CD4-positive, alpha-beta T cell treated with Interleukin-2 at 100 ng/mL for 4 hours (primary cell): ENCODE data around the gene WWOX.

Source experiments
- DNase-seq: peaks from one replicate; pipeline ENCODE4 v3.0.0-alpha.2; 2020; ENCODE audit warnings: low spot score

WWOX gene

DNA sequence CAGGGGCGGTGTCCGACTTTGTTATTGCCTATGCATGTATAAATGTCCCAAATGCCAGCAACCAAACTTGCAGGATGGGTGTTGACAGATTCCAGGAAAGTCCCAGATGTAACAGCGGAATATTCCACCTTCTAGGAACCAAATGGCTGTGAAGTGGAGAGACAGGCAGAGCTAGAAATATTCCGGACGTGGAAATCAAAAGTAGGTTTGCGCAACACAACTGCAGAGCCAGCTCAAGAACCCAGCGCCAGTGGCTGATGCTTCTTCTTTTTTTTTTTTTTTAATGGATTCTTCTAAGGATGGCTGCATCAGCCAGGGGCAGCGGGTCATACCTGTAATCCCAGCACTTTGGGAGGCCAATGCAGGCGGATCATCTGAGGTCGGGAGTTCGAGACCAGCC, 899.4 kb downstream of the WWOX start:
- DNase-seq = no peak

DNA sequence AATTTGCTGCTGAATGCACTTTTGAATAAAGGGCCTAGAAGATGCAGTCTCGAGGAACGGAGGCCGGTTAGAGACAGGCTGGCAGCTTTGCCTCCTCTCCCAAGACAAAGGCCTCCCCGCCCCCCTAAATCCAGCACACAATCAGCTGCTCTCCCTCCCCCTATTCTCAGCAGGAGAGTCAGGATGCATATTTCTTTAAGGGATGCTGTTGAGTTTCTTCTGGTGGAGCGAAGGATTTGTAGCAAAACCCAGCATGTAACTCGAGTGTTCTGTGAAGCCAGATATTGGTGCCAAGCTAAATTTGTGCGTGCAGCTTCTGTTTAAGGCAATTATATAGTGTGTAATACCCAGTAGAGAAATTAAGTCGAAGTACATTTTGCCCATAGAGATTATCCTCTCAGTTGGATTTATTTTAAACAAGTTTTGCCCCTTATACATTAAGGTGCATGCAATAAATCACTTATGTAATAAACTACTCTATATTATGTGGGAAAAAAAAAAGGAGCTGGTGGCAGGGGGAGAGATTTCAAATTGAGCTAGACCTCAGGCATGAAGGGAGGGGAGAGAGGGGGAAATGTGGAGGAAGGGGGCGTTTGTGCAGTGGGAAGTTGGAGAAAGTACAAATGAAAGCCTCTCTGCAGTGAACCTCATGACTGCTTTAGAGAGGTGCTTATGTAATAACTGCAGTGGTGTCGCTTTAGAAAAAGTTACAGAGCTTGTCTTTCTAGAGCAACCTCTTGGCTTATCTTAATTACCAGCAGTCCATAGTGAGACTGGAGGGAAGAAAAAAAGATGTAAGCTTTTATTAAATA, 901.9 kb downstream of the WWOX start:
- no peak for DNase-seq

DNA sequence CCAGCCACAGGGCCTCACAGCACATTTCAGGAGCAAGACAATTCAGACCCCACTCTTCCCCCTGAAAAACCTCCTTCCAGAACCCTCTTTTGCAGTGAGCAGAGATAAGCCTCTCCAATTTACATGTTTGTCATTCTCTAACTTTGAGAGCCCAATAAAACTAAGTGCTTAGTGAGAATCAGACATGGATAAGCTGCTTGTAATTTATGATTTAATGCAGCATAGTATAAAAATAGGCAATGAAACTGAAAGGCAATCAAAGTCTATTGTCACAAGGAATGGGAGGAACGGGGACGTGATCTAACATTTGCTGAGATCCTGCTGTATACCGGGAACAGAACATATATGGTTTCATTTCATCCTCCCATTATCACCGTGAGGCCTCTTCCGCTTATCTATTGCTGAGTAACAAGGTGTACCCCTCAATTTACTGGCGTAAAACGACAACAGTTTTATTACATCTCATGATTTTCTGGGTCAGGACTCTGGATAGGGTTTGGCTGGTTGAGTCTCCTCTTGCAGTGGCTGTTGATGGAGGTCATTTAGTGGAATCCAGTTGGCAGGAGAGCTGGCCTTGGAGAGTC, 903.7 kb downstream of the WWOX start:
- DNase-seq = no peak

DNA sequence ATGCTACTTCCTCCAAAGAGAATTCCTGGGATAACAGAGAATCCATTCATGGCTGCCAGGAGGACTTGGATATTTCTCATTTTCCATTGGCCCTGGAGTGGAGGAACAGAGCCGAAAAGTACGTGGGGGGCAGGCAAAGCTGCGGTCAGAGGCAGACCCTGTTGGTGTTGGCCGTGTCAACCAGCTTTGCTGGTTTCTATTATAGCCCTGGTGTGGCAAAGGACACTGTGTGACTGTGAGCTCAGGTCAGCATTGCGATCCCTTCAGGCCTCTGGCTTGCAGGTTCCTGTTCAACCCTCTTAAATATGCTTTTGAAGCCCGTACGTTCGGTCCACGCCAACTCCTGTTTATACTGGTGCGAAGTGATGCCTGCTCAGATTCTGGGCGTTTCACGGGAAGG, 904.9 kb downstream of the WWOX start:
- no peak for DNase-seq

DNA sequence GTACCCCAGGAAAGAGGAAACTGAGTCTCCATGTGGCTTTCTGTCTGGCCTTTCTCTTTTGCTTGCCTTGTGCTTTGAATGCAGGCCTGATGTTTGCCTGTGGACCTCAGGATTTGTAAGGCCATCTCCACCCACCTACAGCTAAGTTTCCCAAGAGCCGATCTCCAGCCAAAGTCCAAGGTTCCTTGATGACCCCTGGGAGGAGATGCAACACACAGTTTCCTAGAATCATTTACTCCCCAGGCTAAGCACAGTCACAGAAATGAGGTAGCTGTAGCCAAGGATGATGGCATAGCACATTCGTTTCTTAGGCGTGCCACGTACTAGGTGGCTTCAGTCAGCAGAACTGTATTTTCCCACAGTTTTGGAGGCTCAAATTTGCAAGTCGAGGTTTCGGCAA, 905.6 kb downstream of the WWOX start:
- DNase-seq = no peak

DNA sequence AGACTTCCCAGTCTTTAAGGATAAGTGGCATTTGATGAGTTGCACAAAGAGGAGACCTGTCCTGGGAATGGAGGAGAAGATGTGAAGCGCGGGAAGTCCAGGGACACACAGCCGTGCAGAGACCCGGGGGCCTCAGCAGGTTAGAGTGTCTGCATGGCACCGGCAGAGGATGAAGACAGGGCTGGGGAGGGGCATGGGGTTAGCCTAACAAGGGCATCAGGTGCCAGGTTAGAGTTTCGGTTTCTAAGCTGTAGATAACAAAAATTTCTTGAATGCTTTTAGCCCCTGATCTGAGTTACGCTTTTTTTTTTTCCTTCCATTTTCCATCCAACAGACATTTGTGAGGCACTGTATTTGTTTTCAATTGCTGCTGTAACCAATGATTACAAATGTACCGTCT, 906.8 kb downstream of the WWOX start:
- DNase-seq = no peak

DNA sequence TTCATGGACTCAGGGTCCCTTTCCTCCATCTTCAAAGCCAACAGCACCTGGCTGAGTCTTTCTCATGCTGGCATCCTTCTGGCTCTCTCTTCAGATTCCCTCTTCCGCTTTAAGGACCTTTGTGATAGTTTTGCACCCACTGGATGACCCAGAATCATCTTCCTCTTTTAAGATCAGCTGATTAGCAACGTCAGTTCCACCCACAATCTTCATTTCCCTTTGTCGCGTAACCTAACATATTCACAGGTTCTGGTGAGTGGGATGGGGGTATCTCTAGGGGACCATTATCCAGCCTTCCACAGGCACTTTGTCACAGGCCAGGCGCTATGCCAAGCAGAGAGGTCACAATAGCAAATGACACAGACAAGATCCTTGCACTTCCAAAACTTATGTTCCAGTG, 907.3 kb downstream of the WWOX start:
- no peak for DNase-seq

DNA sequence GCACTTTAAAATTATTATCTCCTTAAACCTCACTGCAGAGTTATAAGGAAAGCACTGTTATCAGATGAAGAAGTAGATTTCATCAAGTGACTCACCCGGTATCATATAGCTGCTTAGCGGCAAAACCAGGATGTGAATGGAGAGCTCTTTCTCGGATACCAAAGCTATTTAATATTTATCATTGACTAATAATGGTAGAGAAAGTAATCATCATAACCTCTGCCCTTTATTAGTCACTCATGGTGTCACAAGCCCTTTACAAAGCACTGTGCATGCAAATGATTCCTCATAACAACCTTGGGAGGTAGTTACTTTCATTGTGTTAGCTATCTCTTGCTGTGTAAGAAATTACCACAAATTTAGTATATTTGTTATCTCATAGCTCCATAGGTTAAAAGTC, 908.2 kb downstream of the WWOX start:
- DNase-seq = peak; percentile 6

DNA sequence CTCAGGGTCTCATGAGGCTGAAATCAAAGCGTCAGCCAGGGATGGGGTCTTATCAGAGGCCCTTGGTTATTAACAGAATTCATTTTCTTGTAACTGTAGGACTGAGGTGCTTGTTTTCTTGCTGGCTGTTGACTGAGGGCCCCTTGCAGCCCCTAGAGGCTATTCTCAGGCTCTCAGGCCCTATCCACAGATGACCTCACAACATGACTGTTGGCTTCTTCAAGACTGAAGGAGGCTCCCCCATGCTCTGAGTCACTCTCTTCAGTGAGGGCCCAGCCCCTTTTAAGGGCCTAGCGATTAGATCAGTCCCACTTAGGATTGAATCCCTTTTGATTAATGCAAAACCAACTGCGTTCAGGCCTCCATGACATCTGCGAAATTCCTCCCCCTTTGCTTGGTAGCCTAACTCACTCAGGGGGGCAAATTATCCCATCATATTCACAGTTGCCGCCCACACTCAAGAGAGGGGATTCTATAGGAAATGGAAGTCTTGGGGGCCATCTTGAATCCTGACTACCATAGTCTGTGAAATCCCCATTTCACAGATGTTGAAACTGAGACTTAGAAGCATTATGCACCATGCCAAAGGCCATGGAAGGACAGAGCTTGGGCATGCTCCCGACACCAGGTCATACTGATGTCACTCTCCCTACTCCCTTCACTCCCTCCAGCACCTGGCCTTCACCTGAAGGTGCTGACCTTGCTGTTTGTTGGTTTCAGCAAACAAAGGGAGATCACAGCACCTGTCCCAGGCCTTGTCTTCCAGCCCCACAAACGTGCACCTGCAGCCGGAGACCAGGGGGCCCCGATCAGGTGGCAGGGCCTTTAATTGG, 908.8 kb downstream of the WWOX start:
- DNase-seq = no peak

DNA sequence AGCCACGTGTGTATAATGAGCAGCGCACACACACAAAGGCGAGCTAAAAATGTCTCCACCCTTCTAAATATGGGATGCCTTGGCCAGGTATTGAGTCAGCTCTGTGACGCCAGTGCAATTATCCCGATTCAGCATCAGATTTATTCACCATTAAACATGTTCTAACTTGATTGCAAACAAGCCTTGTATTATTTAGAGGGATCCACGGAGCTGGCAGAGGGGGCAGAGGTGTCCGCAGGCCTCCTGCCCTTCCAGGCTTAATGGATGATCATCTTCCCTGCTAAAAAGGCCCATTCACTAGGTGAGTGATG, 909.4 kb downstream of the WWOX start:
- DNase-seq = no peak

DNA sequence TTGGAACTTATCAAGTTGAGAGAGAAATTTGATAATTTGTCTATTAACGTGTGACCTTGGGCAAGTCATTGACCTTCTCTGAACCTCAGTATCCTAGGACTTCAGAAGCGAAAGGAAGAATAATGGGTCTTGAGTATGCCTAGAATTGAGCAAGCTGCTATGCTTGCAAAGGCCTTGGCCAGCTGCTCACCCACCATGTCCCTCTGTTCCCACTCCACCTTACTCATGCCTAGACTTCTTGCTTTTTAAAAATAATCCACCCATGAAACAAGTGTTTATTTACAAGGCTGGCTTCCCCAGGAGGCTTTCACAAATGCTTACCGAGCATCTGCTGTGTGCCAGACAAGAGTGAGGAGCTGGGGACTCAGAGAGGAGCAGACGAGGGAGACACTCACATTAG, 910.4 kb downstream of the WWOX start:
- no peak for DNase-seq

DNA sequence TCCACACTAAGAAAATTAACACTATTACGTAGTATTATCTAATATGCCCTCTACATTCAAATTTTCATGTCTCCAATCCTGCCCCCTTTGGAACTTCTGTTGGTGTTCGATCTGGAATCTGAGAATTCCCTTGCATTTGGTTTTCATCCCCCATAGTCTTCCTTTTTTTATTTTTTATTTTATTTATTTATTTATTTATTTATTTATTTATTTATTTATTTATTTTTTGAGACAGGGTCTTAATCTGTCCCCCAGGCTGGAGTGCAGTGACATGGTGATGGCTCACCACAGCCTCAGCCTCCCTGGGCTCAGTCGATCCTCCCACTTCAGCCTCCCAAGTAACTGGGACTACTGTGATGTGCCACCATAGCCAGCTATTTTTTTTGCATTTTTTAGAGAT, 911.8 kb downstream of the WWOX start:
- DNase-seq = no peak

DNA sequence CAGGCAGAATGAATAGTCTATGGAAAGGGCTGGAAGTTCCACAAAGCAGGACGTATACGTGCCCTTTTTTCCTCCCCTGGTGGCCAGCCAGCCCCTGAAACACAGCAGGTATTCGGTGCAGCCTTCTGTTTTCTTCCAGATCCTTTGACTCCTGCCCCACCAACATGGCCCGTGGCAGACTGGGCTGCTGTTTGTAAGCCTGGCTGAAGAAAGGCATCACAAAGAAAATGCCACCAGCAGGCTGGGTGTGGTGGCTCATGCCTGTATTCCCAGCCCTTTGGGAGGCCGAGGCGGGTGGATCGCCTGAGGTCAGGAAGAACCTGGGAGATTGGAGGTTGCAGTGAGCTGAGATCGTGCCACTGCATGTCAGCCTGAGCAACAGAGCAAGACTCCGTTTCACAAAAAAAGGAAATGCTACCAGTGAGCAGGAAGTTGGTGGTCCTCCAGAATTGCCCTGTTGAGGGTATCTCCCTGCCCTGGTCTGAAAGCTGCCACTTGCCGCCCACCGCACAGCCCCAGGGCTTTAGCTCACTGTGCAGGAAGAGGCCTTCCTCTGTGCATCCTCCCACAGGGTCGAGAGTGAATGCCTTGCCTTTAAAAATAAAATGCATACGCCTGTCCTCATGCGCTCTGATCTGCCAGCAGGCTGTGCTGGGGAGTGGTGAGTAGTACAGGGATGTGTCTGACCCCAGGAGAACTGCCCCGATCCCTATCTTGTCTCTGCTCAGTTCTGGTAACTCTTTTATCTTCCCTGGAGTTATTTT, 913.4 kb downstream of the WWOX start:
- no peak for DNase-seq

DNA sequence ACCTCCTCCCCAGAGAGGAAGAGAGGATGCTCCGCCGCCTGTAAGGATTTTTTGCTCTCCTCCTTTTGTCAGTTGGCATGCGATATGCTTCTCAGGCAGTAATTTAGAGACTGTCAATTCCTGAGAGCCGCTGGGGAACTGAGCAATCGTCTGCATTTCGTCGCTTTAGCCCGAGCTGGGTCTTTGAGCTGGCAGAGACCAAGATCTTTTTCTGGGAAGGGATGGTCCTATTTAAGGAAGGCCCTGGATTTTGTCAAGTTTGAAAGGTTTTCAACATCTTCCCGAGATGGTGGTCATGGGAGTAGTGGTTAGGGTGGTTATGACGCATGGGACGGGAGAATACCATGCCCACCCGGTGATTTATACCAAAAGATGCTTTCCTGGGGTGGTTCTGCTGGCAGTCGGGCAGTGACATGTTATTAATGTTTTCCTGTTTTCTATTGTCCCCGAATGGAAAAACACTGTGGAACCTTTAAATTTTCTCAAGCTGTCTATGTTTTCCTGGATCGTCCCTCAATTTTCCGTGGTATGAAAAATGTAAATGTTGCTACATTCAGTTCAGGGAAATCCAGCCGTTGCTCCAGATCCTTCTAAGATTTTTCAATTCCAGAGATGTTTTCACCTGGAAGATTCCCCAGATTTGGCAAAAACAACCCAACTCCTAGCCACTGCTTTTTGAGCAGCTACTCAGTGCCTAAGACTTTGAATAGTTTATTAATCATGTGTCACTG, 914.6 kb downstream of the WWOX start:
- no peak for DNase-seq

DNA sequence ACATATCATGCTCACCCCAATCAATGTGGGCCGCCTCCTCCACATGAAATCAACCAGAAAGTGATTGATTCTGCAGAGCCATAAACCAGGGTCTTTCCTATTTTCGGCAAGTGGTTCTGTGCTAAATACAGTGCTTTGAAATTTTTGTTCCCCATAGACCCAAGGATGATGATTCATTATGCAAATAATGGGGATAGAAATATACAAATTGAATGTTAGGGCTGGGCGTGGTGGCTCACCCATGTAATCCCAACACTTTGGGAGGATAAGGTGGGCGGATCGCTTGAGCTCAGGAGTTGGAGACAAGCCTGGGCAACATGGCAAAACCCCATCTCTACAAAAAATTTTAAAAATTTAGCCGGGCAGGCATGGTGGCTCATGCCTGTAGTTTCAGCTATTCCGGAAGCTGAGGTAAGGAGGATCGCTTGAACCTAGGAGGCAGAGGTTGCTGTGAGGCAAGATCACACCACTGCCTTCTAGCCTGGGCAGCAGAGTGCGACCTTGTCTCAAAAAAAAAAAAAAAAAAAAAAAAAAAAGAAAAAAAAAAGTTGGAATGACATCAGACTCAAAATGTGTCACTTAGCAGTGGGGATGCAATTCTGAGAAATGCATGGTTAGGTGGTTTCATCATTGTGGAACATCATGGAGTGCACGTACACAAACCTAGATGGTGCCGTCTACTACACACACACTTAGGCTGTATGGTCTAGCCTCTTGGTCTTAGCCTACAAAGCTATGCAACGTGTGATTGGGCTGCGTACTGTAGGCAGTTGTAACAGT, 919.4 kb downstream of the WWOX start:
- no peak for DNase-seq

DNA sequence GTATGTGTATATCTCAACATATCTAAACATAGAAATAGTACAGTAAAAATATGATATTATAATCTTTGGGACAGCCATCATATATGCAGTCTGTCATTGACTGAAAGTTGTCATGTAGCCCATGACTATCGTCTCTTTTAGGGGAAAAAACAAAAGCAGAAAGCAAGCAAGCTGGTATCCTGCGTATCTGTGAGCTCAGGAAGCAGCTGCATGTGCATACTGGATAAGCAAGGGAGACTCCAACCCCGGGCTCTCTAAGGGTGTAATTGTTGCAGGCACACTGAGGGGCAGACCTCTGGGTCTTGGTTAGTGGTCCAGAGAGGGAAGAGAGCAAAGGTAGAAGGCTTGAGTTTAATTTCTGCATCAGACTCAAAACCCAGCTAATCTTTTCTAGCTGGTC, 920.0 kb downstream of the WWOX start:
- DNase-seq = no peak

DNA sequence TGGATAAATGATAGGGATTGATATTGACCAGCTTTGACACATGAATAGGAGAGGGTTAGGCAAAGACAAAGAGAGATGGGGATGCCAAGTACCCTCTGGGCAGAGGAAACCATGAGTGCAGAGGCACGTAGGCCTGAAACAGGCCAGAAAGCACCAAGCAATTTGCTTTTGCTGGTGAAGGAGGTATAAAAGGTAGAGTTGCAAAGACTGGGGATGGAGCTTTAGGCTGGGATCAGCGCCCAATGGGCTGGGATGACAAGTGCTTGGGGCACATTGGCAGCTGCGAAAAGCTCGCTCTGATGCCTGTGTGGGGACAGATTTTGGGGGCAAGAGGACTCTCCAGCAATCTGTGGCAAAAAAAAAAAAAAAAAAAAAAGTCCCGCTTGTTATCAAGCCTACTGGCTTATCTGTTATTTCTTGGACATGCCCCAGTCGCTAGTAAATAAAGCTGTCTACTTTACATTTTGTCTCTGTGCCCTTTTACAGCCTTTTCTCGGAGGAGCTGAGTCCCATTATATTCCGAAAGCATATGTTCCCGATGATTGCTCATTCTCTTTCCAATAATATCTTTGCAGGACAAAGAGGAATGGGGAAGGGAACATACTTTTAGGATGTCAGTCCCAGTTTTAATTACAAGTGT, 922.7 kb downstream of the WWOX start:
- no peak for DNase-seq

DNA sequence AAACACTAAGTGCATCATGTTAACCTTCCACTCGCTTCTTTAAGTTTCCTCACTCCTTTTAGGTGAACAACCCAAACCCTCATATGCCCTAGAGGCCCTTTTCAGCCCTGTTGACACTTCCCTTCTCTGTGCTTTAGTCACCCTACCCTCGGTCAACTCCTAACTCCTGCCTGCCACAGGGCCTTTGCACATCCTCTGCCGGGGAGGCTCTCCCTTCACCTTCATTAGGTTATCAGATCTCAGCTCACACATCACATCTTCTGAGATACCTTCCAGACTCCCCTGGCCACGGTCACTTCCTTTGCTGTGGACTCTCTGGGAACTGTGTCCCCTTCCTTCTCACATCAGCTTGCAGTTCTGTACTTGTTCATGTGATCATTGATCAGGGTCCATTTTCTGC, 926.7 kb downstream of the WWOX start:
- DNase-seq = no peak

DNA sequence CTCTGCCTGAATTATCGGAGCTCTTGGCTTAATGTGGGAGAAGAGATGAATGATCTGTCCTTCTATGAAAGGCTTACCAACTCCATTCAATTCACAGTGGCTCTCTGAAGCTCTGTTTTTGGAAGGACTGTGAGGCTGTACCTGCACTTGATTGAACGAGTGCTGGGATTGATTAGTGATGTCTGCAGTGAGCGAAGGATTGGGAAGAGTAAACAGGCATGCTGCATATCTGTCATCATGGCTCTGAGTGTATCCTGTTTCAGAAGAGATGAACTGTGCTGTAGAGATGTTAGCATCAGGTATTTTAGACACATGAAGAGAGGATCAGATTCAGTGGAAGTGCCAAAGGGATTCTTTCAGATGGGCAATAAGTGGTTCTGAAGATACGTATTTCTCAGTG, 937.1 kb downstream of the WWOX start:
- no peak for DNase-seq

DNA sequence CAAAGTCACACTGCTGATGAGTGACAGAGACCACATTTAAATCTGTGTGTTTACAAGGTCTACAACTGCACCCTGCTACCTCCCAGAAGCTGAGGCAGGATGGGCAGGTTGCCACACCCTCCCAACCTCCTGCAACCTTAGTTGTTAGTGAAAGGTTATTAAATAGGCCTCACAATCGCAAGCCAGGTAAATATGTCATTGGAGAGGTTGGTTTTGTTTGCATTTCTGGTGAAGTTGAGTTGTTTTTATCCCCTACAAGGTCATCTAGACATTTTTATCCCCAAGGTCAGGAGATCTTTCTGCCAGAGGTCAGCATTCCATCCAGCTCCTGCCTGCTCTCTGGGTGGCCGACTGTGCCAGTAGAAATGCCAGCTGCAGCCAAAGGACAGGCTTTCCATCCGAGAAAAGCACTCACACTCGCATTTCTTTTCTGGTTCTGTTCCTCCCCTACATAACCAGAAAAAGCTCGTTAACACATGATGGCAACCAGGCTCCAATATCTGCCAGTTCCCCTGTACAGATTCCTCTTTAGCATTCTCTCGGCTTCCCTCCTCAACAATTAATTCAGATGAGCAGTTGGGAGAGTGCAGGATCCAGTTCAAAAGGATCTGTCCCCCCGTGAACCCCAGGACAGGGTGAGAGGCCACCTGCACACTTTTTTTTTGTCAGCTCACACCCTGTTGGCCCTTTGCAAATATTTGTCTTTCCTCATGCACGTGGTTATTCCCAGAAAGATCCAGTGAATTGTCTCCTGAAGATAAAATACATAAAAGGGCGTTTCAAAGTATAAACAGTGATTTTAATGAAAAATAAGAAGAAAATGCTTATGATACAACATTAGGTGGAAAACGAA, 938.3 kb downstream of the WWOX start:
- DNase-seq = no peak
